Natural killer cell treated with Interleukin-12 subunit alpha and Interleukin-12 subunit beta and Interleukin-15 and Interleukin-18, amount 100 ng/mL, for 72 hours (primary cell): Measurements from ENCODE around the gene DDX24. TPM values are rescaled to one million over a fixed set of nuclear protein-coding genes. Genes with fewer than 3 reads are reported as not detected.
A peak's percentile ranks its signal among the peaks of the same experiment; 100 is the strongest.

Experiments
- ATAC-seq, 2 donors: fragments of 150-1000 bp; cut with Tn5 transposase in 1 of 2; sonication (Bioruptor Pico), chemical (Tn5 transposase) in 1 of 2; 2 replicates each; pipeline ENCODE4 v1.10.0; 2021
- DNase-seq: peaks from one replicate; pipeline ENCODE4 v3.0.0; 2022; ENCODE audit warnings: low spot score
- H3K27ac Mint-ChIP-seq, 2 donors: 1 replicate in 1 of 2; 2 replicates in 1 of 2; pipeline ENCODE4 v1.8.0; 2022; ENCODE audit warnings: mixed read lengths in 2 of 2, mild to moderate bottlenecking in 1 of 2, moderate library complexity in 1 of 2
- H3K27me3 Mint-ChIP-seq, 2 donors: 1 replicate in 1 of 2; 2 replicates in 1 of 2; pipeline ENCODE4 v1.8.0; 2022; ENCODE audit warnings: mixed read lengths in 2 of 2
- H3K36me3 Mint-ChIP-seq: one replicate; pipeline ENCODE4 v1.8.0; 2022; ENCODE audit warnings: mixed read lengths
- H3K4me1 Mint-ChIP-seq, 2 donors: 1 replicate in 1 of 2; 2 replicates in 1 of 2; pipeline ENCODE4 v1.8.0; 2022; ENCODE audit warnings: low read depth in 2 of 2, mixed read lengths in 2 of 2, mild to moderate bottlenecking in 1 of 2
- H3K4me3 Mint-ChIP-seq: one replicate; pipeline ENCODE4 v1.8.0; 2022; ENCODE audit warnings: mixed read lengths
- H3K9me3 Mint-ChIP-seq: 2 replicates; pipeline ENCODE4 v1.8.0; 2022; ENCODE audit warnings: mixed read lengths
- total RNA-seq, 2 donors: library from RNA; stranded (reverse); gene quantifications; one replicate each; pipeline ENCODE4 v1.2.3, GENCODE V29; 2022

DDX24 gene
- total RNA-seq, 2 donors from 2014 or later, result 168 to 241 TPM

DNA sequence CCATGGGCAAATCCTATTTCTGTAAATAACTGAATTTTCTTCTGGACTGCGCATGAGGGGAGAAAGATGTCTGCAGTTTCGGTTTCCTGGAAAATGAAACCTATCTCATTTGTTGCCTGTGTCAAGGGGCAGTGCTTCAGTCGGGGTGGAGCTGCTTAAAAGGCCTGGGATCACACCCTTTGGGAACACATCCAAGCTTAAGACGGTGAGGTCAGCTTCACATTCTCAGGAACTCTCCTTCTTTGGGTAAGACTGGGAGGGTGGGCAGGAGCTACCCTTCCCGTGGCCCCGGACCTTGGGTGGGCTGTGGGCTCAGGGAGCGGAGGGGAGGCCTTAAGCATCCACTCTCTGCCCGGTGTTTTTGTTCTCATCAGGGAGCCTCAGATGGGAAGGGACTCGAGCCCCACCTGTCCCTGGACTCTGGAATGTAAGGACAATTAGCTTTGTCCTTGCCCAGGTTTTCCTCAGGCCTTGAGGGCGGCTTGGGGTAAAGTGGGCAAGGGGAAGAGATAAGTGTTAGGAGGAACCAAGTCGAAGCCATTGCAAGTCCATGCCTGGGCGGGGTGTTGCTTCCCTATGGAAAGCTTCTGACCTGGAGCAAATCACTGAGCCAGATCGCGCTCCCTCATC, 29.7 kb upstream of the DDX24 start, which contains the start of gene IFI27:
Gene IFI27, plus strand, starts transcription at position 185 of the 630 bp plus-strand sequence.
- Mint-ChIP-seq H3K27me3 (peaks cover 9 to 13% of the 10 kb centered on the region in 2 donors), H3K4me3 (no peak within 1 kb of the TSS), H3K27ac (no peak within 1 kb of the TSS), H3K9me3 (no peaks in the 10 kb centered on the region), H3K36me3 (no peaks in the 10 kb centered on the region), H3K4me1 (no peaks in the 10 kb centered on the region)
- ATAC-seq, result no peak
- no peak for DNase-seq

DNA sequence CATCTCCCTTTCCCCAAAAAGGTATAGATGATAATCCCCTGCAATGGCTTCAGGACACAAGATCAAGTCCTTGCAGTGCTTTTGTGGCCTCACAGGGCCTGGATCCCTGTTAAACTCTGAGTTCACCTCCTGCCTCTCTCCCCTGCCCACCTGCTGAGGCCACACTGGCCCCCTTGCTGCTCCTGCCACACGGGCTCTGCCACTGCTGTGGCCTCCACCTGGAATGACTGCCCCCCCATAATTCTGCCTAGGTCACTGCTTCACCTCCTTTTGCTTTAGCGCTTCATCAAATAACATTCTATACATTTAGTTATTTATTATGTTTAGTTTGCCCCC, 28.9 kb upstream of the DDX24 start:
- Mint-ChIP-seq H3K27me3 (peaks cover 5 to 8% of the 10 kb centered on the region in 2 donors), H3K9me3 (no peaks in the 10 kb centered on the region), H3K27ac (no peak overlapping the region), H3K4me3 (no peak overlapping the region), H3K36me3 (no peaks in the 10 kb centered on the region), H3K4me1 (no peaks in the 10 kb centered on the region)
- DNase-seq (no peak), ATAC-seq (no peak)

DNA sequence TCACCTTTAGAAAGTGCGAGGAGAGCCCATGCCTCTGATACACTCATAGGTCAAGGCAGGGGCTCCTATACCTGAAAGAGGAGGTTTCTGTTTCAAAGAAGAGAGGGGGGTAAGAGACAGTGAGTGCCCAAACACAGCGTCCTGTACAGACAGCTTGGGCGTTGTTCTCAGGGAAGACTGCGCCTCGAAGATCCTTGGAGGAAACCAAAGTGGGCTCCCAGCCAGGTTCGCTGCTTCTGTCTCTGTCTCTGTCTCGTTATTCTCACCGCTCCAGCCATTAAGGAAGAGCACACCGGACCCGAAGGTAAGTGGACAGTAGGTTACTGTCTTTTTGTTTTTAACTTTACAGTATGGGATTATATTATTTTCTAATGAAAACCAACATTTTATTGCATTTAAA, 23.7 kb upstream of the DDX24 start:
- no peak for ATAC-seq
- Mint-ChIP-seq H3K27ac (no peak overlapping the region), H3K9me3 (no peaks in the 10 kb centered on the region), H3K4me1 (no peaks in the 10 kb centered on the region), H3K27me3 (no peaks in the 10 kb centered on the region), H3K4me3 (no peak overlapping the region), H3K36me3 (no peaks in the 10 kb centered on the region)
- no peak for DNase-seq

GRCh38 chr14:94103554-94104150, 22.6 kb upstream of the DDX24 start:
- DNase-seq (no peak), ATAC-seq (peak in 1 of 2 donors; percentile 3)
- H3K27ac Mint-ChIP-seq, result no peak overlapping the region
- no peaks in the 10 kb centered on the region for H3K9me3 Mint-ChIP-seq
- H3K4me3 Mint-ChIP-seq, result no peak overlapping the region
- H3K4me1 Mint-ChIP-seq, result no peaks in the 10 kb centered on the region
- H3K36me3 Mint-ChIP-seq, result no peaks in the 10 kb centered on the region
- no peaks in the 10 kb centered on the region for H3K27me3 Mint-ChIP-seq

GRCh38 chr14:94102768-94103482, 21.9 kb upstream of the DDX24 start:
- H3K36me3 Mint-ChIP-seq, result no peaks in the 10 kb centered on the region
- no peaks in the 10 kb centered on the region for H3K27me3 Mint-ChIP-seq
- H3K27ac Mint-ChIP-seq, result no peak overlapping the region
- no peaks in the 10 kb centered on the region for H3K9me3 Mint-ChIP-seq
- ATAC-seq (peak in 1 of 2 donors; percentile 25), DNase-seq (no peak)
- no peaks in the 10 kb centered on the region for H3K4me1 Mint-ChIP-seq
- H3K4me3 Mint-ChIP-seq, result no peak overlapping the region

GRCh38 chr14:94101748-94102147, 20.7 kb upstream of the DDX24 start:
- H3K4me3 Mint-ChIP-seq, result no peak overlapping the region
- H3K36me3 Mint-ChIP-seq, result no peaks in the 10 kb centered on the region
- H3K27me3 Mint-ChIP-seq, result no peaks in the 10 kb centered on the region
- ATAC-seq, result no peak
- no peak overlapping the region for H3K27ac Mint-ChIP-seq
- no peak for DNase-seq
- H3K9me3 Mint-ChIP-seq, result no peaks in the 10 kb centered on the region
- no peaks in the 10 kb centered on the region for H3K4me1 Mint-ChIP-seq

- DNase-seq (no peak), ATAC-seq (no peak)
- Mint-ChIP-seq H3K4me1 (no peaks in the 10 kb centered on the region), H3K36me3 (no peaks in the 10 kb centered on the region), H3K27ac (no peak overlapping the region), H3K9me3 (no peaks in the 10 kb centered on the region), H3K27me3 (no peaks in the 10 kb centered on the region), H3K4me3 (no peak overlapping the region)
Measured at GRCh38 chr14:94100847-94101246, 19.8 kb upstream of the DDX24 start.

DNA sequence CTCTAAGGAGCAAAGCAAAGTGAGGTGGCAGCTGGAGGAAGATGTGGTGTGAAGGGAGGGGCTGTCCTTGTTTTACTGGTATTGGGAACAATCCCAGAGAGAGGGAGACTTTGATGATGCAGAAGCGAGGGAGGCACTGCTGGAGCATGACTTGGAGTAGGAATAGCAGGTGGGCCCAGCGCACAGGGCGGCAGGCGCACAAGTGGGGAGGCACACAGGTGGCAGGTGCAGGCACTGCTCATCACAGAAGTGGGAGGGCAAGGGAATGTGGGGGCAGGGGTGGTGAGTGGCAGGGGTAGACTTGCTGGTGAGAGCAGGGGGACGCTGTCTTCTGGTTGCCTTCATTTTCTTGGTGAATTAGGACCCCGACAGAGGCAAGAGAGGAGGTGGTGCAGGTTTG, 18.0 kb upstream of the DDX24 start:
- no peaks in the 10 kb centered on the region for H3K9me3 Mint-ChIP-seq
- H3K36me3 Mint-ChIP-seq, result no peaks in the 10 kb centered on the region
- no peaks in the 10 kb centered on the region for H3K27me3 Mint-ChIP-seq
- ATAC-seq (no peak), DNase-seq (no peak)
- no peak overlapping the region for H3K27ac Mint-ChIP-seq
- no peaks in the 10 kb centered on the region for H3K4me1 Mint-ChIP-seq
- H3K4me3 Mint-ChIP-seq, result no peak overlapping the region

DNA sequence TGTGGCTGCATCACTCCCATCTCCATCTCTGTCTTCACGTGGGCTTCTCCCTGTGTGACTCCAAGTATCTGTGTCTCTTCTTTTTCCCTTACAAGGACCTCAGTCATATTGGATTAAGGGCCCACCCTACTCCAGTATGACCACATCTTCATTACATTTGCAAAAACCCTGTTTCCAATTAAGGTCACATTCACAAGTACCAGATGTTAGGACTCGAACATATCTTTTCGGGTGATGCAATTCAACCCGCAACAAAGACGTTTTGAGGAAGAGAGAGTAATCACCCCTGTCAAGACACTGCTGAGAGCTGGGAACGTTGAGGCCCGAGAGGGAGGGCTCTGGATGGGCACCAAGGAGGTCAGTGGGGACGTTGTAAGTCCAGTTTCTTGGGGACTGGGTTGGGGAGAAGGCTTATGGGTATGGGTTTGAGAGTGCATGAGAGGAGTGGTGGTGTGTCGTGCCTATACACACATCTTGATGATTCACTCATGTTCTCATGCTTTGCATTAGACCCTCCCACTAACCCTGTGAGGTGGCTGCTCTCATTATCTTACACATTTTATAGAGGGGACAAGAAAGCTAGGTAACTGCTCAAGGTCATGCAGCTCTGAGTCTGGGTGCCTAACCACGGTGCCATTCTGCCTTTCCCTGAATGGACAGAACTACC, 17.5 kb upstream of the DDX24 start:
- H3K27ac Mint-ChIP-seq, result no peak overlapping the region
- DNase-seq, result no peak

GRCh38 chr14:94097091-94097490, 16.1 kb upstream of the DDX24 start:
- ATAC-seq (no peak), DNase-seq (no peak)
- H3K36me3 Mint-ChIP-seq, result no peaks in the 10 kb centered on the region
- H3K9me3 Mint-ChIP-seq, result no peaks in the 10 kb centered on the region
- H3K27me3 Mint-ChIP-seq, result no peaks in the 10 kb centered on the region
- H3K4me1 Mint-ChIP-seq, result no peaks in the 10 kb centered on the region
- no peak overlapping the region for H3K4me3 Mint-ChIP-seq
- H3K27ac Mint-ChIP-seq, result no peak overlapping the region

More for the DNA sequence above, 17.5 kb upstream of the DDX24 start:
- H3K27me3 Mint-ChIP-seq, result no peaks in the 10 kb centered on the region
- H3K36me3 Mint-ChIP-seq, result no peaks in the 10 kb centered on the region
- no peak for ATAC-seq
- no peaks in the 10 kb centered on the region for H3K9me3 Mint-ChIP-seq
- H3K4me1 Mint-ChIP-seq, result no peaks in the 10 kb centered on the region
- H3K4me3 Mint-ChIP-seq, result no peak overlapping the region

DNA sequence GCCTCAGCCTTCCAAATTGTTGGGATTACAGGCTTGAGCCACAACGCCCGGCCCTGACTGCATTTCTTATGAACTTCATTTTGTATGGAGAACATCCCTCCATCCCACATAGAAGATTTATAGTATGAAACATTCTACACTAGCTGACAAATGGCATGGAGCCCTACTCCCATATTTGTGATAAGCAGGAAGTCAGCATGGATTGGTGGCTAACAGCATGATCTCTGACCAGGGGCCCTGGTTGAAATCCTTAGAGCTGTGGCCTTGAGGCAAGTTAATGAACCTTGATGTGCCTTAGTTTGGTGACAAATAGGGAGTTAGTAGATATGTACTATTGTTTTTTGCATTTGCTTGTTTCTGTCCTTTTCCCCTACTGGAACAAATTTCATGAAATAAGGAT, 12.4 kb upstream of the DDX24 start:
- no peak for DNase-seq
- Mint-ChIP-seq H3K4me3 (no peak overlapping the region), H3K27ac (no peak overlapping the region), H3K9me3 (no peaks in the 10 kb centered on the region), H3K27me3 (no peaks in the 10 kb centered on the region), H3K36me3 (no peaks in the 10 kb centered on the region), H3K4me1 (no peaks in the 10 kb centered on the region)
- ATAC-seq, result no peak

- ATAC-seq (no peak), DNase-seq (no peak)
- Mint-ChIP-seq H3K27me3 (no peaks in the 10 kb centered on the region), H3K4me3 (no peak overlapping the region), H3K9me3 (no peaks in the 10 kb centered on the region), H3K36me3 (peaks cover 5% of the 10 kb centered on the region), H3K4me1 (peaks cover 0 to 3% of the 10 kb centered on the region in 2 donors), H3K27ac (no peak overlapping the region)
Measured at GRCh38 chr14:94089479-94089878, 8.5 kb upstream of the DDX24 start.

GRCh38 chr14:94088516-94088915, 7.5 kb upstream of the DDX24 start:
- DNase-seq, result no peak
- H3K27me3 Mint-ChIP-seq, result no peaks in the 10 kb centered on the region
- no peak overlapping the region for H3K4me3 Mint-ChIP-seq
- no peak for ATAC-seq
- H3K27ac Mint-ChIP-seq, result no peak overlapping the region
- H3K9me3 Mint-ChIP-seq, result no peaks in the 10 kb centered on the region
- peaks cover 0 to 3% of the 10 kb centered on the region in 2 donors for H3K4me1 Mint-ChIP-seq
- H3K36me3 Mint-ChIP-seq, result peaks cover 5% of the 10 kb centered on the region

GRCh38 chr14:94087891-94088290, 6.9 kb upstream of the DDX24 start:
- DNase-seq (no peak), ATAC-seq (no peak)
- no peaks in the 10 kb centered on the region for H3K9me3 Mint-ChIP-seq
- H3K4me1 Mint-ChIP-seq, result peaks cover 5% of the 10 kb centered on the region in 2 donors
- H3K4me3 Mint-ChIP-seq, result no peak overlapping the region
- peaks cover 5% of the 10 kb centered on the region for H3K36me3 Mint-ChIP-seq
- no peak overlapping the region for H3K27ac Mint-ChIP-seq
- H3K27me3 Mint-ChIP-seq, result no peaks in the 10 kb centered on the region
